Bronchial epithelial cell (primary cell): ENCODE results near the gene MDH1B. TPM values are rescaled to one million over a fixed set of nuclear protein-coding genes. Genes with fewer than 3 reads are reported as not detected.

Experiments used
- DNase-seq: peaks from one replicate; pipeline ENCODE4 v3.0.0-alpha.2; 2010; ENCODE audit warnings: low read depth
- FAIRE-seq: peaks from 2 replicates; lab custom pipeline; 2011; peaks lifted over from hg19 to GRCh38; lab: Jason Lieb, UNC
- H3K27me3 ChIP-seq: 2 replicates; pipeline ENCODE4 v1.5.1; 2011; ENCODE audit warnings: low read length; ENCODE audit not compliant: control insufficient read depth, insufficient read depth
- H3K36me3 ChIP-seq: 2 replicates; pipeline ENCODE4 v1.5.1; 2011; ENCODE audit warnings: low read length; ENCODE audit not compliant: control insufficient read depth, insufficient read depth
- H3K4me3 ChIP-seq: 2 replicates; pipeline ENCODE4 v1.5.1; 2011; ENCODE audit warnings: mild to moderate bottlenecking, low read depth, low read length, control low read depth
- CTCF ChIP-seq: IDR thresholded peaks from 2 replicates; pipeline ENCODE4 v1.5.1; 2011; ENCODE audit warnings: mild to moderate bottlenecking, moderate library complexity, low read length, control low read depth, inconsistent platforms; ENCODE audit not compliant: insufficient read depth, severe bottlenecking
- total RNA-seq: library from RNA; depleted of rRNA; stranded (reverse); fragments of >200 nt; gene quantifications from 2 replicates; pipeline ENCODE4 v1.2.1, GENCODE V29; 2014

The MDH1B gene
- total RNA-seq, 1 donor from 2014 or later = not detected

- TF ChIP-seq CTCF = no peak
Measured at GRCh38 chr2:206797376-206797775, 32.2 kb upstream of the MDH1B start.

GRCh38 chr2:206792645-206793044 is 27.5 kb upstream of the MDH1B start:
- Histone ChIP-seq H3K27me3 (no peaks in the 10 kb centered on the region), H3K4me3 (no peak overlapping the region), H3K36me3 (peaks cover 7% of the 10 kb centered on the region)
- no peak for TF ChIP-seq CTCF
- FAIRE-seq (no peak), DNase-seq (no peak)

More at GRCh38 chr2:206797376-206797775, 32.2 kb upstream of the MDH1B start:
- no peak overlapping the region for H3K4me3 ChIP-seq
- peaks cover 1% of the 10 kb centered on the region for H3K36me3 ChIP-seq
- DNase-seq = no peak
- no peak for FAIRE-seq
- no peaks in the 10 kb centered on the region for H3K27me3 ChIP-seq

- peaks cover 9% of the 10 kb centered on the region for H3K36me3 ChIP-seq
- no peak for TF ChIP-seq CTCF
- FAIRE-seq = no peak
Measured at GRCh38 chr2:206790311-206790935, 25.3 kb upstream of the MDH1B start.

GRCh38 chr2:206784559-206785353 is 19.6 kb upstream of the MDH1B start:
- no peak for DNase-seq
- Histone ChIP-seq H3K27me3 (no peaks in the 10 kb centered on the region), H3K4me3 (no peak overlapping the region), H3K36me3 (peaks cover 14% of the 10 kb centered on the region)
- FAIRE-seq = no peak
- no peak for TF ChIP-seq CTCF

More at GRCh38 chr2:206790311-206790935, 25.3 kb upstream of the MDH1B start:
- Histone ChIP-seq H3K4me3 (no peak overlapping the region), H3K27me3 (no peaks in the 10 kb centered on the region)
- DNase-seq = no peak

GRCh38 chr2:206783718-206784117 is 18.6 kb upstream of the MDH1B start:
- DNase-seq (no peak), FAIRE-seq (peak; percentile 18)
- Histone ChIP-seq H3K4me3 (no peak overlapping the region), H3K27me3 (no peaks in the 10 kb centered on the region), H3K36me3 (peaks cover 12% of the 10 kb centered on the region)
- peak; percentile 65 for TF ChIP-seq CTCF
